EL (cell line): ENCODE results near the gene LRP2BP.
"Not testable (repeated sequence)": the region's sequence is repeated elsewhere in the genome, so short reads cannot be mapped to it uniquely, and the experiment has no call there.

ENCODE experiments used
- DNase-seq: peaks from one replicate; pipeline ENCODE4 v3.0.0-alpha.2; 2016

Gene LRP2BP

DNA sequence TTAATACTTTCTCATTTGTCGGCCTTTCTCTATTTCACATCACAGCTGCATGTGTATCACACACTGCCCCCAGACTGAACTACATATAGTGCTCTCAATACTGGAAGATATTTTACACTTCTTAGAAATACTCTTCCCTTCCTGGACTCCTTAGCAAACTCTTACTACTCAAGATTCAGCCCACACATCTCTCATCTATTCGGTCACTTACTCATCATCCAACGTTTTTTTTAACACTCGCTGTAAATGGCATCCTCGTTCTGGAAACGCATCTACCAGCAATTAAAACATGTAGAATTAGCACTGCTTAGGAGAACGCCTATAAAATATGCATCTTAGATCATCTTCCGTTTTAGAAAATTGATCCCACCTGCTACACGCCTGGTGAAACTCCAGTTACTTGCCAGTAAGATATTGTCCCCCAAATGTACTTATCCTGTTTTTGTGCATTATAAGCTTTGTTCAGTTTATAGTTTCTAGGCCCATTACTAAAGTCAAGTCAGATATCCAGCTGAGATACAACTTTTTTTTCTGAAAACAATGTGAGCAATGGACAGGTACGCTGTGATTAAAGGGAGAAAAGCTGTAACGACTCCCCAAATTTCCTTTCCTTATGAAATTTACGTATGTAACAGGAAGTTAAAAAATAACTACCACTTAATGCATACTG, 1.0 kb downstream of the LRP2BP start:
- peak; percentile 45 for DNase-seq

DNA sequence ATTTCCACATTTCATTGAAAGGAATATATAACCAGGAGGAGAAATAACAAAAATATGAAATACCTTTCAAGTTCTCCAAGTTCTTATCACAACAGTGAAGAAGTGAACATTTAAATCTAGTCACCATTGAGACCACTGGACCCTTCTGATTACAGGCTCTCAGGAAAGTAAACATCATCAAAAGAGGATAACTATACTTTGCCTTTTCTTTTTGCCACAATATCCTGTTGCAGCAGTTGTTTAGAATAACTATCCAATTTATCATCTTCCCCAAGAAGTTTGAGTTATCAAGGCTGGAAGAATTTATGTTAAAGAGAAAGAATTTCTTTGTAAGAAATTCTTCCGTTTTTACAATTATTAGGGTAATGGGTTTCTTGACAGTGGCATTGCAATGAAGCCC, 3.6 kb downstream of the LRP2BP start:
- no peak for DNase-seq

DNA sequence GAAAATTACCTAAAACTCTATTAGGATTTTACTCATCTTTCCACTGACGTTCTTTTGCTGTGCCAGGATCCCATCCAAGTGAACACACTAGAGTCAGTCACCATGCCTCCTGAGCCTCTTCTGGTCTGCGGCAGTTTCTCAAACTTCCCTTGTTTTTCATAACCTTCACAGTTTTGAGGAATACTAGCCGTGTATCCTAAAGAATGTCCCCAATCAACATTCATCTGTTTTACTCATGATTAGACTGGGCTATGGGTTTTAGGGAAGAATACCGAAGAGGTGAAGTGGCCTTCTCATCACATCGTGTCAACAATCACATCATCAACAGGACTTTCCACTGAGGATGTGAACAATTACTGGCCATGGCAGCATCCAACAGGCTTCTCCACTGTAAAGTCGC, 4.8 kb downstream of the LRP2BP start:
- DNase-seq = no peak

DNA sequence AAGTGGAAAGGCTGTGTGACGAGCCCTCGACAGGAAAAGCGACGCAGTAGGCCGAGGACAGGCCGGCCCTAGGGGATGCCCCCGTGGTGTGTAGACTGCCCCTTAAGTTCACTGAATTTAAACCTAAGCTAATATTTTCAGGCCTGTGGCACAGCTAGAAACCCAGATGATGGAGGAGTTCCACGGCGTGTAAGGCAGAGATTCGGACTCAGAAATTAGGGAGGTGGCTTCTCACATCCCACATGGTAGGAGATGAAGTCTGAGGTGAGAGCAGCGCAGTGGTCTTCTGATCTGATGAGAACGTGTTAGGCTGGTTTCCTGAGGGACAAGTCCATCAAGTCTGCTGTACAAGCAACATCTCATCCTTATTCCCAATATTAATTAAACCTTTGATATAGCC, 7.8 kb downstream of the LRP2BP start:
- DNase-seq = no peak

DNA sequence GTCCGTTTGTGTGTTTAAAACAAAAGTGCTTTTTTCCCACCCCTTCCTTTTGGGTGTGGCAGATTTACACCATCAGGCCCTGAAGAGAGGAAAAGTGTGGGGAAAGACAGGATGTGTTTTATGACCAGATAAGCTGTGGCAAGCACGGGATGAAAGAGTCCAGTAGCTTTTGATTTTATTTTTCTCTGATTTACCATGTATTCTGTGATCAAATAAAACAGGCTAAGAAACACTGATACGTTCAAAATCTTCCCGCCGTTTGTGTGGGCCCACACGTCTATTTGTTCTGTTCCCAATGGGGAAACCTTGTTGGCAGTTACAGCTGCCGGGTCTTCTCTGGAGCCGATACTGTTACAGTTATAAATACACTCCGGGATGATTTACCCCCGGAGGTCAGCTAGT, 10.8 kb downstream of the LRP2BP start:
- DNase-seq = peak; percentile 4

DNA sequence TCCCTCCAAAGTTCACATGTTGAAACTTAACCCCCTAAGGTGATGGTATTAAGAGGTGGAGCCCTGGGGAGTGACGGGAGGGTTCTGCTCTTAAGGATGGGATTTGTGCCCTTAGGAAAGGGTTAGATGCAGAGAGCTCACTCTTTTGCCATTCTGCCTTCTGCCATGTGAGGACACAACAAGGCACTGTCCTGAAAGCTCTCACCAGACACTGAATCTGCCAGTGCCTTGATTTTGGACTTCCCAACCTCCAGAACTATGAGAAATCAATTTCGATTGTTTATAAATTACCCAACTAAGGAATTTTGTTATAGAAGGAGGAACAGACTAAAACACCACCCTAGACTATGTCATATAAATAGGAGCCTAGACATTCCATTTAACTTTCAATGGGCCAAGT, 11.7 kb downstream of the LRP2BP start:
- no peak for DNase-seq

DNA sequence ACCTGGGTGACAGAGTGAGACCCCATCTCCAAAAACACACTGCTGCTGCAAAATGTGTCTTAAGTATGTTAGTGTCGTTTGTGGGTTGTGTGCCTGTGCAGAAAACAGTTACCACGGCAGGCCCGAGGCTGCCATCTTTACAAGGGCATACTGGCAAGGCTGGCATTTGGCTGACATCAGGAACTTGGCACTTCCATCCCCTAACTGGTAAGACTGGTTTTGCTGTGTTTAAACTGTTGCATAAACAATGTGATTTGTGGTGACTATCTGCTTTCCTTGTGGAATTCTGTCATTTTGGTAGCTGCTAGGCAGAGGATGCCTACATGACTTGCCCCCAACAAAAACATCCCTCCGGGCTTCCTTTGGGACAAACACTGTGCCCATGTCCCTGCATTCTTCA, 12.3 kb downstream of the LRP2BP start:
- no peak for DNase-seq

DNA sequence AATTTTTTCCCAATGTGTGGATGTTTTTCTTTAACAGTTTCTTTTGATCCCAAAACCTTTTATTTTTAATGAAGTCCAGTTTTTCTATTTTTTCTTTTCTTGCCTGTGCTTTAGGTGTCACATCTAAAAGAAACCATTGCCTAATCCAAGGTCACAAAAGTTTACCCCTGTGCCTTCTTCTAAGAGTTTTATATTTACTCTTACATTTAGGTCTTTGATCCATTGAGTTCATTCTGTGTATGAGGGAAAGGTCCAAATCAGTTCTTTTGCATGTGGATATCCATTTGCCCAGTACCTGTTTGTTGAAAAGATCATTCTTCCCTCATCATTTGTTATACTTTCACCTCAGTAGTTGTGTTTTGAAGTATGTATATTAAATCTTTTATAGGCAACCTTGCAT, 13.0 kb downstream of the LRP2BP start:
- no peak for DNase-seq

DNA sequence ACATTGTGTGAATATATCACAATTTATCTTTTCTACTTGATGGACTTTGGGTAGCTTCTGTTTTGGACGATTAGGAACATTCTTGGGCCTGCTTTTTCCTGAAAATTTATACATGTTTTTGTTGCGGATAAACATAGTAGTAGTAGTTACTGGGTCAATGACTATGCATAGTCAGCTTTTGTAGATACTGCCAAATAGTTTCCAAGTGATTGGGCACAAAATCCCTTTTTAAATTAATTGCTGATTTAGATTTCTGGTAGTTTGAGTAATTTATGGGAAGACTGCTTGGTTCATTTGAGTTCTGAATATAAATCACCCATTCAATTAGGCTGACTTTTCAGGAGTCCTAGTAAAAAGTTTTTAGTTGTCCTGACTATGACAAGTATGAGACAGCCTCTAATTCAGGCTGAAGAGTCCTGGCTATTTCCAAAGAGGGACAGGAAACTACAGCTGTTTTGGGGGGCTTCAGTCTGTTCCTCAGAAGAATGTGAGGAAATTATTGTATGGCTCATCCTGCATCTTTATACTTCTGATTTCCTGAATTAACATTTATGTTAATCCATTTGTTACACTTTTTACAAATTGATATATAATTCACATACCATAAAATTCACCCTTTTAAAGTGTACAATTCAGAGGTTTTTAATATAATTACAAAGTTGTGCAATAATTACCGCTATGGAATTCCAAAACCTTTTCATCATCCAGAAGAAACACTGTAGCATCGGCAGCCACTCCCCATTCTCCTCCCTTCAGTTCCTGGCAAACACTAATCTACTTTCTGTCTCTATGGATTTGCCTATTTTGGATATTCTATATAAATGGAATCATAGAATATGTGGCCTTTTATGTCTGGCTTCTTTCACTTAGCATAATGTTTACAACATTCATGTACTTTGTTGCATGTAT, 14.2 kb downstream of the LRP2BP start:
- DNase-seq = peak; percentile 18

DNA sequence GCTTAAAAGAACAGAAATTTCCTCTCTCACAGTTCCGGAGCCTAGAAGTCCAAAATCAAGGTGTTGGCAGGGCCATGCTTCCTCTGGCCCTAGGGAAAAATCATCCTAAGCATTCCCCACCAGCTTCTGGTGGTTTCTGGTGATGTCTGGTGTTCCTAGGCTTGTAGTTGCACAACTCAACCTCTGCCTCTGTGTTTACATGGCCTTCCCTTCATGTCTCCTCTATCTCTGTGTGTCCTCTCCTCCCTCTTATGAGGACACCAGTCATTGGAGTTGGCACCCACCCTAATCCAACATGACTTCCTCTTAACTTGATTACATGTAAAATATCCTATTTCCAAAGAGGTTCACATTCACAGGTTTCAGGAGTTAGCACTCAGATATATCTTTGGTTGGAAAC, 15.4 kb downstream of the LRP2BP start:
- no peak for DNase-seq

DNA sequence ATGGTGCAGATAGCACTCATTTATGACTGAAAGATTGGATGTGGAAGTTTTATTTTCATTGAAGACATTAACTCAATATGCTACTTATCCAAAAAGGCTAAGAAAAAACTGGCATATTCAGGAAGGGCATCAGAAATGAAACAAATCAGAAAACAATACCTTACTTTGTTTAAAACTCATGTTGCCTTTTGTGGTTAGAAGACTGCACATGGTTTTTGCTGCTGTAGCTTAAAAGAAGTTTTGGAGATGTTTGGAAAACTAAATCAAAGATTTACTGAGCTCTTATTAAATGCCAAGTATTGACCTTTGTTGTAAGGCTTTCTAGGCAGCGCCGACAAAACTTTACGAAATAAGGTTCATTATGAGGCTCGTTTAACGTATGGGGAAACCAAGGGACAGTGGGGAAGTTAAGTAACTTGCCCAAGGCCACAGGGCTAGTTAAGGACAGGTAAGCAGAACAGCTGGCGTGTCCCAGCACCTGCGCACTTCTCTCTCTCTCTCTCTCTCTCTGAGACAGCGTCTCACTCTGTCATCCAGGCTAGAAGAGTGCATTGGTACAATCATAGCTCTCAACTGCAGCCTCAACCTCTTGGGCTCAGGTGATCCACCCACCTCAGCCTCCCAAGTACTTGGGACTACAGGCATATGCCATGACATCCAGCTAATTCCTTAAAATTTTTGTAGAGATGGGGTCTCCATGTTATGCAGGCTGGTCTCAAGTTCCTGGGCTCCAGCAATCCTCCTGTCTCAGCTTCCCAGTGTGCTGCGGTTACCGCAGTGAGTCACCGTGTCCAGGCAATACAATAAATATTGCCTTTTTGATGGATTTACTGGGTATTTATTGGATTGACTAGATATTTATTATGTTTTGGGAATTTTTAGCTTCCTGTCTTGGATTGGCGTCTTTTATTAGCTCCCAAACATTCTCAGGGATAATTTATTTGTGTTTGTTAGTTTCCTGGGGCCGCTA, 16.1 kb downstream of the LRP2BP start:
- no peak for DNase-seq

DNA sequence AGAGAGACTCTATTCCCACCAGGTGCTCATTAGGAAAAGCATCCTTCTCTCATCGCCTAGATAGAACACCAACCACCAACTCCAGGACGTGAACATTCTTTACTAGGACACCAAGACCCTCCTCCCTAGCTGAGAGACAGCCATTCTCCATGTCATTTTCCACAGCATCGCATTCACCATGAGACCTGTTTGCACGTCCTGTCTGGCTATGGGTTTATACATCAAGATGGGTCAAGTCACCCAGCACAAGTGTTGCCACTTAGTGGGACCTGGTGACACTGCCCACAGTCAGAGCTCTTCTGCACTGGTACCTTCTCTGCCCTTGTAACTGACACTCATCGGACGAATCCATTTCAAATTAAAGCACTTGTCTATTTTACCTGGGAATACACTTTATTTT, 17.5 kb downstream of the LRP2BP start:
- DNase-seq = no peak

DNA sequence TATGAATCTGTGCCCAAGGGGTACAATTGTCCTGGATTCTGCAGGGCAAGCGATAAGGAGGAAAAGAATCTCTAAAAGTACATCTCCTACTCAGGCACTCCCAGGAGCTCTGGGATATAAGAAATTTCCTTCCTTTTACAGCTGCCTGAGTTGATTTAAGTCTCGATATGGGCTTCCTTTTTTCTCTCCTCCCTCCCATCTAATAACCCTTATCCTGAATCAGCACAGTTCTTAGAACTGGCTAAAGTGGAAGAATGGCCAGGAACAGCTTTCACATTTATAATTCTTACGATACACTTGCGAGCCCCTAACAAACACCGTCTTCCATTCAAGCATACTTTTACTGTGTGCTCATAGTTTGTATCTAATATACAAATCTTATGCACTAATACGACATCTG, 21.2 kb downstream of the LRP2BP start:
- DNase-seq = no peak

DNA sequence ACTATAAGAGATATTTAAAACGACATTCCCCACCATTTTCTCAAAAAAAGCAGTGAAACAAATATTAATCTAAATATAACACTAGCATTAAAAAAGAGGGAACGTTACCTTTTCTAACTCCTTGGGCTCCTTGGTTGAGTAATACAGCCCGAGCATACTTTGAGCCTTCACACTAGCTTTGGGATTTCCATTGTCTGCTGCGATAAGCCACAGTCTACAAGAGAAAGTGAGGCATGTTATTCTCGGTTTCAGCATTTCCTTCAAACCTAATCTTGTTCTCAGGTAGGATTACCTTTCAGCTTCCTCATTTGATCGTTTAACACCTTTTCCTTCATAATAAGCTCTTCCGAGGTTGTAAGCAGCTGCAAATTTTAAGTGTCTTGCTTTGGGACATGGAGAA, 21.7 kb downstream of the LRP2BP start:
- DNase-seq = no peak

DNA sequence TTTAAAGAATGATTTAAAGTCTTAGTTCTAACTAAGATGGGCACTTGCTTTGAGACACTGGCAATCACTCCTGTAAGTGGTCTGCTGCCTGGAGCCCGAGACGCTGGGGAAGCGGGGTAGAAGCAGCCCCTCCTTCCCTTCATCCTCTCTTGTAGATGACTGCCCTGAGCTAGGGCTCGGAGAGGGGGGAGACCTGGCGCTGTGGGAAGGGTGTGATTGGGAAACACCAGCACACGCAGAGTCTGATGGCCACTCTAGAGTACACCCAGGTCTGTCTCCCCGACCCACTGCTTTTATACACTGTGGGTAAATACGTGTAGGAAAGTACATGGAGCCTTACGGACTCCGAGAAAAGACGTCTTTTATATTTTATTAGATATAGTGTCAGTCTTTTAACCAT, 24.0 kb downstream of the LRP2BP start:
- DNase-seq = no peak

DNA sequence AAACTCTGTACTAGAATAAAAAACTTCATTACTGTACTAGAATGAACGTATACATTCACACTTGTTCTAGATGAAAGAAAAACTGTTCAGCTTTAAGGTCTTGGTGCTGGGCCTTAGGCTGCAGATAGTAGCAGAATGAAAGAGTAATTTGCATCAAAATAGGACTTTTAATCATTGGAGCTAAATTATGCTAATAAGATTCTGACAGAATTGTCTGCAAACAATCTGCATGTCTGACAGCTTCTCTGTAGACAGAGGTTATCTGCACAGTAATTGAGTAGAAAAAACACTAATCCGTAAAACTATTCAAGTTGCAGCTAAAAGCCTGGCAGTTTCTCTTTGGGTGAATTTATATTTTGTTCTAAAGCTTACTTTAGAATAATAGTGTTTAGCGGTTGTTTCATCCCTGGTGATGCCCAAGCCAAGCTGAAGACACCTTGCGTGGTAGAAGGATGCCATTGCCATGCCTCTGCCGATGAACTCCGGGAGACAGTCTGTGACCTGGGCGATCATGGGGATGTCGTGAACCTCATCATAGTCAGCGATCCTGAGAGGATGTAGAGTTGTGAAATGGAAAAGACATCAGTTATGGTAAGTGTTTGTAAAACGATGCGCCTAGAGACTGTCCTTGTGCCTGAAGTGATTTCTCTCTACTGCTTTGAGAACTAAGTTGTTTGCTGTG, 25.3 kb downstream of the LRP2BP start:
- DNase-seq = no peak

DNA sequence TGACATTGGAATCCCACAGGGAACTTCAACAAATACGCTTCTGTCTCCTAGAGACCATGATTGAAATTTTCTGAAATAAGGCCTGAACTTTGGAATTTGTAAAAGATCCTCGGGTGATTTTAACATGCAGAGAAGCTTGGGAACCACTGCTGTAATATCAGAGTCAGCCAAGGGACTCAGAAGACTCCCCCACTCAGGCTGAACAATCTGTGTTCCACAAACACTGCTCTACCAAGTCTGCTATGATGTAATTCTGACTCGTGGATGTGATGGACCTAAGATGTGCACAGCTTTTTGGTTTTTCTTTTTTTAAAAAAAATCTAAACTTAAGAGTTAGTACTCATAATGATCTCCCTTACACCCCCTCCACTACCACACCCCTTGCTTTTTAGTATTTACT, 26.0 kb downstream of the LRP2BP start:
- DNase-seq = no peak

DNA sequence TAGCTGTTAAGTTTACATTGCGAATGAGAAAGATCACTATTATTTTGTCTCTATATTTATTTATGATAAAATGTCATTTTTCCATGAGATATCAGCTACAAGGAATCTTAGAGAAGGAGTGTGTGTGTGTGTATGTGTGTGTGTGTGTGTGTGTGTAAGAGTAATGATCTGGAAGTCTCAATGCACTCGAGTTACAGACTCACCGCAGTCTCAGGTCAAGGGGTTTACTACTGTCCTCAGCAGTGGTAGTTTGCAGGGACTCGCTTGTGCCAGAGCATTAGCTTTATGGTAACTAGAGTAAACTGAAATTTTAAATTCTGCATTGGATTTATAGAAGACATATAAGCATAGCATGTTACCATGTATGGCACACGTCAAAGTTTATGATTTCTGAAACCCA, 30.8 kb downstream of the LRP2BP start:
- DNase-seq = no peak

DNA sequence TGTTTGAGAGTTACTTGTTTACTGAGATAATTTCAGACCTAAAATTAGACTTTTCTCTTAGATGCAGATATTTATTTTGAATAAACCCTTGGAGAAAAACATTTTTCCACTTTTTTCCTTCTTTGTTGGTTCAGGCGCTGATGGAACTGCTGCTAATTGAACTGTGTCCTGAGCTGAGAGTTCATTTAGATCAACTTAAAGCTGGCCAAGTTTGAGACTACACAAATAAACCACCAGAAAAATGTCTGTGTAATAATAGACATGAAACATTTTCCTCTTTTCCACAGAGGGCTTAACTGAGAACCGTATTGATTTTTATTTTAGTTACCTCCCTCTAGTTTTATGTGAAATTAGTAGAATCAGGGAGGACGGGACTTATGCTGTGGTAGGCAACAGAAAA, 32.5 kb downstream of the LRP2BP start:
- DNase-seq = no peak

DNA sequence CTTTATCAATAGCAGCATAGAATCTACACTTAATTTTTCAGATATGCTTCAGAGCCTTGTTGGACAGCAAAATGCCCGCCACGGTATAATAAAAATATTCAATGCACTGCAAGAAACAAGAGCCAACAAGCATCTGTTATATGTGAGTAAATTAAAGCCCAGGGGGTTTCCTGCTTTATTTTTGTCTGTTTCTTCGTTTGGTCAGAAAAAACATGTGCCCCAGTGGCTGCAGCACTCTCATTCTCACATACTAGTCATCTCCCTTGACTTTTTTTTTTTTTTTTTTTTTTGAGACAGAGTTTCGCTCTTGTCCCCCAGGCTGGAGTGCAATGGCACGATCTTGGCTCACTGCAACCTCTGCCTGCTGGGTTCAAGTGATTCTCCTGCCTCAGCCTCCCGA, 33.2 kb downstream of the LRP2BP start:
- not testable (repeated sequence) for DNase-seq

DNA sequence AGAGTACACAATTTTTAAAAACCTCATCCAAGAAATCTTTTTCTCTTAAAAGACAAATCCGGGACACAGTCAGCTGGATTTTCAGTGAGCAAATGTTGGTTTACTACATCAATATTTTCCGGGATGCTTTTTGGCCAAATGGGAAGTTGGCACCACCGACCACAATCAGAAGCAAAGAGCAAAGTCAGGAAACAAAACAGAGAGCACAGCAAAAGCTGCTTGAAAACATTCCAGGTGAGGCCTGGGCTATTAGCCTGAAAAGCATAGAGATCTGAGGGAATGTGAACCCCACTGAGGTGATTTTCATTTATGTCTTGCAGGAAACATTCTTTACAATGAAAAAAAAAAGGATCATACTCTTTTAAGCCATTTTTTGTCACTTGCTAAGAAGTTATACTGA, 33.9 kb downstream of the LRP2BP start:
- DNase-seq = no peak

DNA sequence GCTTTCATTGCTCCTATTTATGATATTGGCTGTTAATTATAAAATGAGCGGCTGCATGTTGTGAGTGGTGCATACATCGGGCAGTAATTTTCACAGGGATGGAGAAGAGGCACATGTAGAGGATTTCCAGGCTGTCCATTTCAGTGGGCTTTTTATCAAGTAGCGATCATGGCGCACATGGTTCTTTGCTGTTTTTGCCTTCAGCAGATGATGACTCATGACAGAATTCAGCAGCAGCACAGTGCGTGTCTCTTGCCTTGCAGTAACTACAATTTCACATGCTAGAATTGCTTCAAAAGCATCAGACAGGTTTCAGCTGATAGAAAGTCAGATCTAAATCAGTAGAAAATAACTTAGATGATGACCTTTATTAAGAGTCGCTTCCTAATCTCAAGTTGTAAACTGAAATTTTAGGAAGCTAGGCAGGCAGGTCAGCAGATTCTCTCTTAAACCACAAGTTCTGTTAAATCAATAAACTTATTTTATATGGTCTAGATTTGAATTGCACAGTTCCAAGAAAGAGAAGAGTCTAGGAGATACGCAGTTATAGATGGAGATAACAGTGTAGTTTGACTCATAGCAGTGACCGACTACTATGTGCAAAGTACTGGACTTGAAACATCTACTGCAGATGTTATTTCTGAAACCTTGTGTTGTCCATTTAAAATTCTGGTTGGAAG, 35.8 kb downstream of the LRP2BP start:
- peak; percentile 71 for DNase-seq
